Measurements from ENCODE around the gene MTRFR.
A peak's percentile ranks its signal among the peaks of the same experiment; 100 is the strongest.

The MTRFR gene

GRCh38 chr12:123270214-123271000 is 37.2 kb downstream of the MTRFR start:
- peak; percentile 22 for DNase-seq (ENCODE audit: low spot score)

DNA sequence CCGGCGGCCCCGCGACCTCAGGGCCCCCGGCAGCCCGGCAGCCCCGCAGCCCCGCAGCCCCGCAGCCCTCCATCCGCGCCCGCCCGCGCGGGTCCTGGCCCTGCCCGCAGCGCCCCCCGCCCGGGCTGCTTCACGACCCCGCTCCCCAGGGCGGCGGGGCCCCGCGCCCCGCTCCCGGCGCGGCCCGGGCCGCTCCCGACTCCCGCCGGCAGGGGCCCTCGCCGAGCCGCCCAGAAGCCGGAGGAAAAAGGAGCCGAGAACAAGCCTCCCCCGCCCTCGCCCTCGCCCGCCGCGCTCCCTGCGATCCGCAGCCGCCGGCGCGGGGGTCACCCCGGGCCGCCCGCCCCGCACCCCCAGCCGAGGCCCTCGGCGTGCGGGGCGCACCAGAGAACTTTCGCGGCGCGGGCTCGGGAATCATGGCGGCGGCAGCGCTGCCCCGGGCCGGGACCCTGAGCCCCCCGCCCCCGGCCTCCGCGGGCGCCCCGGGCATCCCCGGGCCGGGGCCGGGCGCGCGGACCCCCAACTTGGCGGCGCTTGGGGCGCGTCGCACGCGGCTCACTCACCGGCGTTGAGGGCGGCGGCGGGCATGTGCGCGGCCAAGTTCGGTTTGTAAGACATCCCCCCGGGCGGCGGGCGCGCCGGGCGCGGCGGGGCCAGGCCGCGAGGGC is 37.9 kb downstream of the MTRFR start:
- DNase-seq (ENCODE audit: low spot score), result peak; percentile 73

- no peak for DNase-seq (ENCODE audit: low spot score)
Measured at GRCh38 chr12:123273166-123273565, 39.9 kb downstream of the MTRFR start.

DNA sequence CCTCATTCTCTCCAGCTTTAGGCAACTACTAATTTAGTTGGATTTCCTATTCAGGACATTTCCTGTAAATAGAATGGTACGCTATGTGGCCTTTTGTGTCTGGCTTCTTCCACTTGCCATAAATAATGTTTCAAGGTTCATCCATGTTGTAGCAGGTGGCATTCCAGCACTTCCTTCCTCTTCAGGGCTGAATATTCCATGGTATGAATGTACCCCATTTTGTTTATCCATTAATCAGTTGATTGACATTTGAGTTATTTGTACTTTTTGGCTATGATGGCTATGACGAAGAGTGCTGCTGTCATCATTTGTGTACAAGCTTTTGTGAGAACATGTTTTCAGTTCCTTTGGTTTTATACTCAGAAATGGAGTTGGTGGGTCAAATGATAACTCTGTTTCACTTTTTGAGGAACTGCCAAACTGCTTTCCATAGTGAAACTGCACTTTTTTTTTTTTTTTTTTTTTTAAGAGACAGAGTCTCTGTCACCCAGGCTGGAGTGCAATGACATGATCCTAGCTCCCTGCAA is 44.9 kb downstream of the MTRFR start:
- DNase-seq (ENCODE audit: low spot score), result peak; percentile 74

- DNase-seq (ENCODE audit: low spot score), result no peak
Measured at GRCh38 chr12:123280971-123281370, 47.7 kb downstream of the MTRFR start.

DNA sequence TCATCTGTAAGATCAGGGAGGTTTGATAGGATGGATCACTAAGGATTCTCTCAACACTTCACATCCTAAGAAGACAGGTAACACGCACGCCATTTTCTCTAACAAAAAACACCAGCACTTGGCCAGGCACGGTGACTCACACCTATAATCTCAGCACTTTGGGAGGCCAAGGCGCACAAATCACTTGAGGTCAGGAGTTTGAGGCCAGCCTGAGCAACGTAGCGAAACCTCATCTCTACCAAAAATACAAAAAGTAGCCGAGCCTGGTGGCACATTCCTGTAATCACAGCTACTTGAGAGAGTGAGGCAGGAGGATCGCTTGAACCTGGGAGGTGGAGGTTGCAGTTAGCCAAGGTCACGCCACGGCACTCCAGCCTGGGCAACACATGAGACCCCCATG is 48.9 kb downstream of the MTRFR start:
- no peak for DNase-seq (ENCODE audit: low spot score)

- no peak for DNase-seq (ENCODE audit: low spot score)
Measured at GRCh38 chr12:123283461-123283860, 50.2 kb downstream of the MTRFR start.

- no peak for DNase-seq (ENCODE audit: low spot score)
Measured at GRCh38 chr12:123284669-123285068, 51.4 kb downstream of the MTRFR start.

- DNase-seq (ENCODE audit: low spot score), result no peak
Measured at GRCh38 chr12:123286652-123287373, 53.6 kb downstream of the MTRFR start.

GRCh38 chr12:123288751-123289346 is 55.6 kb downstream of the MTRFR start:
- no peak for DNase-seq (ENCODE audit: low spot score)

DNA sequence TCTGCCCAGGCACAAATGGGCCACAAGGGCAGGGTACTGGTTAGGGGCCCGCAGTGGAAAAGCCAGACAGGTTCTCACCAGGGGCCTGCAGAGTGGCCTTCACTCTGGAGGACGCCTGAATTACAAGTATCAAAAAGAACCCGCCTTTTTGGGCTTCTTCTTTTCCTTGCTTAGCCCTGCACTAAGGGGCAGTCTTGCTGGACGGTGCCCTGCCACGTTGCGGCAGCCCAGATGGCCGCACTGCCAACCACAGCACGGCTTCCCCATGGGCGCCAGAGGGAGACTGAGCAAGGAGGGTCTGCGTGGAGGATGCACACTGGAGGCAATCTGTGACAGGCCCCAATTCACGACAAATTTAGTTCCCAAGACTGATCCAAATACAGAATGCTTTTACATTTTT is 56.7 kb downstream of the MTRFR start:
- DNase-seq (ENCODE audit: low spot score), result no peak

DNA sequence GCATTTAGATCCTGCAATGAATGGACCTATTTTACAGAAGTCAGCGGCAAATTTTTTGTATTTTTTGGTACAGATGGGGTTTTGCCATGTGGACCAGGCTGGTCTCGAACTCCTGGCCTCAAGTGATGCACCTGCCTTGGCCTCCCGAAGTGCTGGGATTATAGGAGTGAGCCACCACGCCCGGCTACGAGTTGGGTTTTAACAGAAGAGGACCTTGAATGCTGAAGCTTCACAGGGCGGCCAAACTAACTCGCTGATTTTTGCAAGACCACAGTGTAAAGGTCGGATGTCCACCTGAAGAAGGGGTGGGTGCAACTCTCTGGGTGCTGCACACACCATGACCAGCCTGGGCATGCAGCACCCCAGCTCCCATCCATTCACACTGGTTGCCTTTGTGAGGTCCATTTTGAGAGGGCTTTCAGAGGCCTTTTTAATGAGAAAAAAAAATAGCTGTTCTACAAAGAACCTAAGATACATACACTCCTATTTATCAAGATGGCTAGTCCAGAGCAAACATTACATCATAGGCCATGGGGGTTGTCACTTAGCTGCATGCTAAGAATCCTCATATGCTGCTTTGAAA is 60.0 kb downstream of the MTRFR start:
- no peak for DNase-seq (ENCODE audit: low spot score)

DNA sequence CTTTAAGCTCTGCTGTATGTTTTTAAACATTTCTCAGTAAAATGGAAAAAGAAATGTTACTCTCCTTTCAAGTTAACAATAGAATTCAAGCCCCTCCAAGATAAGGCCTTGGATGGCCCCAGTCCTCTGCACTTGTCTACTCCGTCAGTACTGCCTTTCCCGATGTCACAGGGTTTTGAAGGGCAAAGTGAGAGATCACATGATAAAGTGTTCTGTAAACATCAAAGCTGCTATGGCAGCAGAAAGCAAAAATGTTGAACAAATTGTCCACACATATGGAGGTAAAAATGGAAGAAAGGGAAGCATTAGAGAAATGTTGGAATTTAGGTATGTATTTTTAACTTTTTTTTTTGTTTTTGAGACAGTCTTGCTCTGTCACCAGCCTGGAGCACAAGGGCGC is 71.9 kb downstream of the MTRFR start:
- DNase-seq (ENCODE audit: low spot score), result no peak

GRCh38 chr12:123306200-123306599 is 73.0 kb downstream of the MTRFR start:
- DNase-seq (ENCODE audit: low spot score), result no peak
